Activated T-helper 2 cell treated with anti-CD3 and anti-CD28 coated beads, Interferon-gamma antibody, Interleukin-2, Interleukin-4, amounts not matched to agents 10 μg/mL and 5 μg/mL and 100 μg/mL, durations not matched to agents 14 hours and 24 hours and 36 hours (primary cell): ENCODE results near the gene EAPP. TPM values are rescaled to one million over a fixed set of nuclear protein-coding genes. Genes with fewer than 3 reads are reported as not detected.

Experiments used
- DNase-seq: peaks from one replicate; pipeline ENCODE4 v3.0.0; 2021; ENCODE audit warnings: low spot score
- H3K27ac Mint-ChIP-seq: one replicate; pipeline ENCODE4 v1.8.0; 2021; ENCODE audit warnings: mixed read lengths
- H3K27me3 Mint-ChIP-seq: one replicate; pipeline ENCODE4 v1.8.0; 2021; ENCODE audit warnings: low read depth, mixed read lengths
- H3K36me3 Mint-ChIP-seq: one replicate; pipeline ENCODE4 v1.8.0; 2021; ENCODE audit warnings: low read depth, mixed read lengths
- H3K4me1 Mint-ChIP-seq: one replicate; pipeline ENCODE4 v1.8.0; 2021; ENCODE audit warnings: low read depth, mixed read lengths
- H3K4me3 Mint-ChIP-seq: one replicate; pipeline ENCODE4 v1.8.0; 2021; ENCODE audit warnings: low read depth, mild to moderate bottlenecking, moderate library complexity, mixed read lengths
- H3K9me3 Mint-ChIP-seq: one replicate; pipeline ENCODE4 v1.8.0; 2021; ENCODE audit warnings: mixed read lengths
- intact Hi-C: fragments of 100-400 bp; cut with micrococcal nuclease; formaldehyde crosslinking; loops from one replicate; pipeline ENCODE4 v1.15.1; 2023
- total RNA-seq: library from RNA; stranded (reverse); gene quantifications from 2 replicates; pipeline ENCODE4 v1.2.3, GENCODE V29; 2022

The EAPP gene
- total RNA-seq, 1 donor from 2014 or later = 36.6 TPM

GRCh38 chr14:34466691-34467090 is 72.8 kb downstream of the EAPP start:
- DNase-seq = no peak
- no peak overlapping the region for H3K27ac Mint-ChIP-seq
- intact Hi-C loops = no loop called here

More at GRCh38 chr14:34466691-34467090, 72.8 kb downstream of the EAPP start:
- Mint-ChIP-seq H3K4me1 (no peaks in the 10 kb centered on the region), H3K27me3 (no peaks in the 10 kb centered on the region), H3K9me3 (no peaks in the 10 kb centered on the region), H3K4me3 (no peak overlapping the region), H3K36me3 (no peaks in the 10 kb centered on the region)

Other genes starting within 250 kb of the EAPP start
- gene SPTSSA, start 77.5 kb downstream of the EAPP start, total RNA-seq = 23.2 and 24.7 TPM in 2 replicates
- 66.6 and 67.0 TPM in 2 replicates for gene SNX6, start 90.4 kb upstream of the EAPP start, total RNA-seq
- 7.1 and 8.4 TPM in 2 replicates for gene CFL2, start 174.9 kb upstream of the EAPP start, total RNA-seq